NOMO-1 treated with dmso at 0.1 percent for 144 hours (cell line): ENCODE results near the gene ANKRD33.
A peak's percentile ranks its signal among the peaks of the same experiment; 100 is the strongest.

Source experiments
- DNase-seq: peaks from one replicate; lab custom pipeline; 2025; ENCODE audit not compliant: unreplicated experiment; lab: John Stamatoyannopoulos, UW

Gene ANKRD33

GRCh38 chr12:51855586-51856428 is 32.1 kb upstream of the ANKRD33 start:
- no peak for DNase-seq

GRCh38 chr12:51860986-51861385 is 26.9 kb upstream of the ANKRD33 start:
- DNase-seq, result no peak

GRCh38 chr12:51862947-51863346 is 25.0 kb upstream of the ANKRD33 start:
- DNase-seq, result no peak

DNA sequence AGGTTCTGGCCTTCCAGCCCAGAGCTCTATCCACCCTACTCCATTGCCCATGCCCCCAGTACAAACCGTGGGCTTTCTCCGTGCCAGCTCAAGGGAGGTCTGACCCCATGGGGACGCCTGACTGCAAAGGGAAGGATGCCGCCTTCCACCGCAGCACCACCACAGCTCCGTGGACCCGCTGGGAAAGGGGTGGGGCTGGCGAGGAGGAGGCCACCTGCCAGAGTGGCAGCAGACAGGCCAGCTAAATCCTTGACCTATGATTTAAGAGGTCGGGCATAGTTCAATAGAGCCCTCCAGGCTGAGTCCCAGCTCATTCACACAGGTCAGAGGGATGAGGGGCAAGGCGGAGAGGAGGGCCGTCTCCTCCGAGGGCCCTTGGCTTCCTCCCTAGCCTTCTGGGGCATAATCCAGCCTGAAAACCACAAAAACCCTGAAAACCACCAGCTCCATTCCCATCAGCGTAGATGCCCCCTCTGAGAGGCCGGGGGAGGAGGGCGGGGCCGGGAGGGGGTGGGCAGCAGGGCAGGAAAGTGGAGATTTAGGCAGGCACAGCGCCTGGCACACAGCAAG is 24.5 kb upstream of the ANKRD33 start:
- no peak for DNase-seq

DNA sequence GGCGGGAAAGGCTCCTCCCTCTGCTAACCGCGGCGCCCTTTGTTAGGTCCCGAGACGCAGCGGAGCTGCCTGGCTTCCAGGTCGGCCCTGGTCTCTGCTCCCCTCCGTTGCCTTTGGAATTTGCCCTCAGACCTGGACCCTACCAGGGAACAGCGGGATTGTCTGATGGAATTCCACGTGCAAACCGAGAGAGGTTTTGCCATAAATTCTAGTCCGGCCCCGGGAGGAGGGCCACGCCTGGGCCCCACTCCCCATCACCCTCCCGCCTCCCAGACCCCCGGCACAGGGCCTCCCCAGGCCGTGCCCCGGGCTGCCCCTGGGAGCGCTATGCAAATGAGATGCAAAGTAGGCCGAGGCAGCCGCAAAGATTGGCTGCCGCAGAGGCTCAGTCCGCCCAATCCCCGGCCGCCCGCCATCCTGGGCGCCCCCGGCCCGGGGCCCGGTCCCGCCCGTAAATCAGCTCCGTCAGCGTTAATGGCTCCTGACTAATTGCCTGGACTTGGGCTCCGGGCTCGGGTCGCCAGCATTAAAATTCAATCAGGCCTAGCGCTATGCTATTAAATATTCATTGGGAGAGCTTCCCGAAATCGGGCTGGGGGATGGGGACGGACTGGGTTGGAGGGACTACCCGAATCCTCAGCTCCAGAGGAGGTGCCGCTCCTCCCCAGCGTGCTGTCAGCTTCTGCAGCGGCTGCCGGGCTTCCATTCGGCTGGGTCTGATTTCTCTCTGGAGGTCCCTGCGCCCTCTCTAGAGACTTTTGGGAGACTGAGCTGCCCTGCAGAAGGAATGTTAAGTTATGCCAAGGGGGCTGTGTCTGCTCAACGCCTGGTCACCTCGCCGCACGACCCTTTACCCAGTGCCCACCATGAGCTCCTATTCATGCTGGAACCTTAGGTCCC is 23.7 kb upstream of the ANKRD33 start:
- DNase-seq, result no peak

- DNase-seq, result no peak
Measured at GRCh38 chr12:51864833-51865670, 22.9 kb upstream of the ANKRD33 start.

DNA sequence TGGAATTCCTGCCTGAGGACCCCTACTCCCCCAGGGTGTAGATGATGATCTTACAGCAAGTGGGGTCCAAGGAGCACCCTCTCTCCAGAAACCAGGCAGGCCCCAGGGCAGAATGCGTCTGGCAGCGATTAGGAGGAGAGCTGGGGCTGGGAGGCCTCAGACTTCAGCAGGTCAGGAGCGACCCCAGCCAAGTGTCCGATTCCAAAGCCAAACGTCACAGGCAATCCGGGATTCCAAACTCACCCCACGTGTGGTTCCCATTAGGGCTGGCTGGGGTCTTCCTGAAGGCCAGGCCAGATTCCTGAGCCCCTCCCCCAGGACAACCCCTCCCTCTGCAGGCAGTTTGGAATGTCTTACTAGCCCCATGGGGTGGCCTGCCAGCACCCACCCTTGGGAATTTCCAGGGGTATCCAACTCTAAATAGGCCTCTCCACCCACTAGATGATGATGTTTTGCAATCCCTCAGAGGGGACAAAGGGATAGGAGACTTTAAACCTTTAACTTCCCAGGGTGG is 22.1 kb upstream of the ANKRD33 start:
- no peak for DNase-seq

DNA sequence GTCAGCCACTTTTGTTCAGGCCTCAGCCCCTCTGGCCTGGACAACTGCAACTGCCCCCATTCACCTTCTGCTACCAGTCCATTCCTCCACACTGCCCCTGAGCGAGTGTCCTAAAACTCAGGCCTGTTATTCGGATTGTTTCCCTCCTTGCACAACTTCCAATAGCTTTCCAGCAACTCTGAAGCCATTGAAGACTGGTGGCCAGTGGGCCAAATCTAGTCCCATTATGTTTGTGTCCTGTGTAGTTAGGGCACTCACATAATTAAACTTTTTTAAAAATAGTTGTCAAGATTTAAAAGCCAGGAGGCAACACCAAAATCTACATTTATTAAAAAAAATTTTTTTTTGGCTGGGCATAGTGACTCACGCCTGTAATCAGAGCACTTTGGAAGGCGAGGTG is 21.6 kb upstream of the ANKRD33 start:
- no peak for DNase-seq

DNA sequence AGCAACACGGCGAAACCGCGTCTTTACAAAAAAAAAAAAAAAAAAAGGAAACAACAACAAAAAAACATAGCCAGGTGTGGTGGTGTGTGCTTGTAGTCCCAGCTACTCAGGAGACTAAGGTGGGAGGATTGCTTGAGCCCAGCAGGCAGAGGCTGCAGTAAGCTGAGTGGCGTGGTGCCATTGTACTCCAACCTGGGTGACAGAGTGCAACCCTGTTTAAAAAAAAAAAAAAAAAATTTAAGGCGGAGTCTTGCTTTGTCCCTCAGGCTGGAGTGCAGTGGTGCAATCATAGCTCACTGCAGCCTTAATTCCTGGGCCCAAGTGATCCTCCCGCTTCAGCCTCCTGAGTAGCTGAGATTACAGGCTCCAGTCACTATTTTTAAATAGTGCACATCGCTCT is 21.1 kb upstream of the ANKRD33 start:
- DNase-seq, result no peak

- no peak for DNase-seq
Measured at GRCh38 chr12:51867371-51867770, 20.5 kb upstream of the ANKRD33 start.

- no peak for DNase-seq
Measured at GRCh38 chr12:51867796-51868428, 20.0 kb upstream of the ANKRD33 start.

DNA sequence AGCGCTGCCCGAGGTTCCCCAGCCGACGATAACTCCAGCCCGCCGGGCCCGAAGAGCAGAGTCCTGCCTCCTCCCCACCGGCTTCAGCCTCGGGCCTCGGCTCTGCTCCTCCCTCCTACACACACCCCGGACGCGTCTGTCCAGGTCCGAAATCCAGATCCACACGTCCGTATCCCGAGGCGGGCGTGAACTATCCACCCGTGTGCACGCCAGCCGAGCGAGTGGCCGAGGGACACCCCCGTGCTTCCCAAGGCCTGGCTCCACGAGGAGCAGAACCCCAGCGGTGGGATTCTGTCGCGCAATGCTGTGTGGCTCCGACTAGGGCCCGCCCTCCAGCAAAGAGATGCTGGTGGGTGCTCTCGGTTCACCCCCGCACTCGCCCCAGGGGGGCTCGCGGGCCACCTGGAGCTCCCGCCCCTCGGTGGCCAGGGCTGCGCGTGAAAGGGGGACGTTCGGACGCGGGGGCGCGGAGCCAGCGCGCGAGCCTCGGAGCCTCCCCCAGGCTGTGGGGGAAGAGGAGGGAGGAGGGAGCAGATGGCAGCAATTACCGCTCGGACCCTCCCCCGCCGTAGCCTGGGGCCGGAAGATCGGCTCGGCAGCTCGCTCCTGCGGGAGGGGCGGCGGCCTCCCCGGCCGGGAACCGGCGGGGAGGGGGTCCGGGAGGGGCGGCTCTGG is 18.9 kb upstream of the ANKRD33 start:
- DNase-seq, result no peak

DNA sequence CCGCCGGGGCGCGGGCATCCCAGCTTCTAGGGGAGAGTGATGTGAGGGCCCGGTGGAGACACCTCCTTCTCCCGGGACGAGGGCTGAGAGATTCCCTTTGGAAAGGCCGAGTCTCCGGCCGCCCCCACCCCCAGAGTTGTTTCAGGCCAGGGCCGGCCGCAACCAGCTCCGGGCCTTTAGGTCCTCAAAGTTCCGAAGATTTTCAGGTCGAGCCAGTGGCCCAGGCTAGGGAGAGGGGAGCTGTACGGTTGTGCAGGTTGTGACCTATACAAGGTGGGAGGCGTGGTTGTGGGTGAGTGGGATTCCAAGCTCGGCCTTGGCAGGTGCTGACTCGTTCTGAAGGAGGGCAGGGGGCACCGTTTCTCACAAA is 18.4 kb upstream of the ANKRD33 start:
- no peak for DNase-seq

GRCh38 chr12:51869931-51870330 is 18.0 kb upstream of the ANKRD33 start:
- no peak for DNase-seq

- no peak for DNase-seq
Measured at GRCh38 chr12:51870504-51870903, 17.4 kb upstream of the ANKRD33 start.

GRCh38 chr12:51871126-51871525 is 16.8 kb upstream of the ANKRD33 start:
- DNase-seq, result peak; percentile 56

DNA sequence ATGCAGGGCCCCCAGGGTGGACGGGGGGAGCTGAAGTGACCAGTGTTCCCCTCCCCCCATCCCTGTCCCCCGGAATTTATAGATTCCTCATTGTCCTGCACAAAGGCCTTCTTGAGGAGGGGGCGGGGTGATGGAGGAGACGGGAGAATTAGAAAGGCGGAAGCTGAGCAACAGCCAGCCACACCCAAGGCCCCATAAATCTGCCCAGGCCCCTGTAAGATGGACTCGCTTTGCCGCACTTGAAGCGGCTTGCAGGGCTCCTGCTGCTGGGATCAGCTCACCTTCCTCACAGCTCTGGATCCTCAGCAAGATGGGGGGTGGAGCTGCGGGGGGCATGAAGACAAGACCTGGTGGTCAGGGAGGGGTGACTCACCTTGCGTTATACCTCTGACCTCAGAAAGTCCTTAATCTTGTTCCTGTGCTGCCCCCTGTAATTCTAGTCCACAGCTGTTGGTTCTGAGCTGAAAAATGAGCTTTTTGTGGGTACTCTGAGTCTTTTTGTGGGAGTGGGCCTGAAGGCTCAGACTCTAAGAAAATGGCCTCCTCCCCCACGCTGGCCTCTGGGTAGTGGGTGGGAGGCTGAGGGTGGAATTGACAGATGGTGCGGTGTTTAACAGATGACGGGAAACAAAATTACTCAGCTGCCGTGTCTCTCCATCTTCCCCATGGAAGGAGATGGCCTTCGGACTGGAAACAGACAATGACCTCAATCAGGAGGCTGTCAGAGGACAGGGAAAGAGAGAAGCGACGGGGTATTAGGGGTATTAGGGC is 15.8 kb upstream of the ANKRD33 start:
- DNase-seq, result peak; percentile 45

GRCh38 chr12:51872689-51872981 is 15.3 kb upstream of the ANKRD33 start:
- DNase-seq, result no peak
